Measurements from ENCODE around the gene ST6GALNAC5.

- TF ChIP-seq POLR2A (IDR thresholded peaks at IDR 0.05) (no peak), CTCF (IDR thresholded peaks at IDR 0.05 in 4 of 5, conservative IDR thresholded peaks at IDR 0.05 in 1 of 5) (no peak)
Observed at GRCh38 chr1:77026135-77026534, 158.9 kb downstream of the ST6GALNAC5 start.

Measured in gastrocnemius medialis (tissue), 4 donors.